Measurements from ENCODE around the gene SLC35D2. TPM values are rescaled to one million over a fixed set of nuclear protein-coding genes. Genes with fewer than 3 reads are reported as not detected.

Gene SLC35D2
- total and polyA plus RNA-seq, 7 donors: 2.0 to 5.9 (median 3.1) TPM

- no peak overlapping the region for H3K27ac ChIP-seq
- intact Hi-C loops (cut with DNase I): no loop called here
- peaks cover 22% of the 10 kb centered on the region for H3K4me1 ChIP-seq
- no peak for ATAC-seq
- no peaks in the 10 kb centered on the region for H3K27me3 ChIP-seq (ENCODE audit: insufficient read depth in 3 of 3, low read length in 2 of 3)
- 82 to 91% (median 87%) methylated on average over 6 of the region's 6 CpGs for WGBS, 3 donors
- no peaks in the 10 kb centered on the region for H3K9me3 ChIP-seq
- H3K36me3 ChIP-seq (ENCODE audit: insufficient read depth in 1 of 2, low read depth in 1 of 2): no peaks in the 10 kb centered on the region
- no peak for DNase-seq
- H3K4me3 ChIP-seq: no peak overlapping the region
- TF ChIP-seq, protein P1, sequence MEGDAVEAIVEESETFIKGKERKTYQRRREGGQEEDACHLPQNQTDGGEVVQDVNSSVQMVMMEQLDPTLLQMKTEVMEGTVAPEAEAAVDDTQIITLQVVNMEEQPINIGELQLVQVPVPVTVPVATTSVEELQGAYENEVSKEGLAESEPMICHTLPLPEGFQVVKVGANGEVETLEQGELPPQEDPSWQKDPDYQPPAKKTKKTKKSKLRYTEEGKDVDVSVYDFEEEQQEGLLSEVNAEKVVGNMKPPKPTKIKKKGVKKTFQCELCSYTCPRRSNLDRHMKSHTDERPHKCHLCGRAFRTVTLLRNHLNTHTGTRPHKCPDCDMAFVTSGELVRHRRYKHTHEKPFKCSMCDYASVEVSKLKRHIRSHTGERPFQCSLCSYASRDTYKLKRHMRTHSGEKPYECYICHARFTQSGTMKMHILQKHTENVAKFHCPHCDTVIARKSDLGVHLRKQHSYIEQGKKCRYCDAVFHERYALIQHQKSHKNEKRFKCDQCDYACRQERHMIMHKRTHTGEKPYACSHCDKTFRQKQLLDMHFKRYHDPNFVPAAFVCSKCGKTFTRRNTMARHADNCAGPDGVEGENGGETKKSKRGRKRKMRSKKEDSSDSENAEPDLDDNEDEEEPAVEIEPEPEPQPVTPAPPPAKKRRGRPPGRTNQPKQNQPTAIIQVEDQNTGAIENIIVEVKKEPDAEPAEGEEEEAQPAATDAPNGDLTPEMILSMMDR (IDR thresholded peaks at IDR 0.05): no peak
Observed at GRCh38 chr9:96423985-96424336, 40.5 kb upstream of the SLC35D2 start.

DNA sequence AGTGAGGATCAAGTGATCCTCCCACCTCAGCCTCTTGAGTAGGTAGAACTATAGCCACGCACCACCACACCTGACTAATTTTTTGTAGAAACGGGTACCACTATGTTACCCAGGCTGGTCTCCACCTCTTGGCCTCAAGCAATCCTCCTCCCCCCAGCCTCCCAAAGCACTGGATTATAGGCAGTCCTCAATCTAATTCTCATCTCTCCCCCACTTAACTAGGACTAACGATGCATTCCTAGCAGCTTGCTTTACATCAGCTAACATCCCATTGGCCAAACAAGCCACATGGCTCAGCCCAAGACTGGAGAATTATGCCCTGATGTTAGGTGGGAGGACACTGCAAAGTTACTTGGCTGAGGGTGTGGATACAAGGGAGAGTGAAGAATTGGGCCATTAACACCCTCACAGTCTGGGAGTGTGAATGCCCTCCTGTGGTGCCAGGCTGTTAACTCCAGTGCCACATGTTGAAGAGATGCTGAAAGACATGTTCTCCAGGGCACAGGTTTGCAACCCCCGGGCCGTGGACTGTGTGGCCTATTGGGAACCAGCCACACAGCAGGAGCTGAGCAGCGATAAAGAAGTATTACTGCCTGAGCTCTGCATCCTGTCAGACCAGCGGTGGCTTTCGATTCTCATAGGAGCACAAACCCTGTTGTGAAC, 39.9 kb upstream of the SLC35D2 start:
- no peak overlapping the region for H3K27ac ChIP-seq

GRCh38 chr9:96420468-96421219, 37.1 kb upstream of the SLC35D2 start:
- H3K4me3 ChIP-seq: no peak overlapping the region
- intact Hi-C loops (cut with DNase I): no loop called here
- H3K27me3 ChIP-seq (ENCODE audit: insufficient read depth in 3 of 3, low read length in 2 of 3): no peaks in the 10 kb centered on the region
- TF ChIP-seq, protein P1 (IDR thresholded peaks at IDR 0.05): no peak
- 32 to 37% (median 36%) methylated on average over 6 of the region's 6 CpGs for WGBS, 3 donors
- ATAC-seq: peak; percentile 14 to 51 (median 22)
- no peaks in the 10 kb centered on the region for H3K9me3 ChIP-seq
- H3K36me3 ChIP-seq (ENCODE audit: insufficient read depth in 1 of 2, low read depth in 1 of 2): no peaks in the 10 kb centered on the region
- DNase-seq: no peak
- peak overlapping the region; percentile 95 for H3K27ac ChIP-seq
- H3K4me1 ChIP-seq: peaks cover 27% of the 10 kb centered on the region

More for the DNA sequence above, 39.9 kb upstream of the SLC35D2 start:
- TF ChIP-seq, protein P1 (IDR thresholded peaks at IDR 0.05): no peak
- Histone ChIP-seq H3K4me3 (no peak overlapping the region), H3K27me3 (ENCODE audit: insufficient read depth in 3 of 3, low read length in 2 of 3) (no peaks in the 10 kb centered on the region), H3K4me1 (peaks cover 22% of the 10 kb centered on the region), H3K36me3 (ENCODE audit: insufficient read depth in 1 of 2, low read depth in 1 of 2) (no peaks in the 10 kb centered on the region), H3K9me3 (no peaks in the 10 kb centered on the region)
- ATAC-seq (no peak), DNase-seq (no peak)
- 75 to 87% (median 77%) methylated on average over 8 of the region's 8 CpGs for WGBS, 3 donors
- intact Hi-C loops (cut with DNase I): no loop called here

- WGBS, 3 donors: 37 to 41% (median 38%) methylated on average over 2 of the region's 2 CpGs
- TF ChIP-seq, protein P1 (IDR thresholded peaks at IDR 0.05): no peak
- ATAC-seq (no peak), DNase-seq (no peak)
- Histone ChIP-seq H3K4me3 (peak overlapping the region; percentile 80), H3K27me3 (ENCODE audit: insufficient read depth in 3 of 3, low read length in 2 of 3) (no peaks in the 10 kb centered on the region), H3K36me3 (ENCODE audit: insufficient read depth in 1 of 2, low read depth in 1 of 2) (no peaks in the 10 kb centered on the region), H3K27ac (peak overlapping the region; percentile 95), H3K9me3 (no peaks in the 10 kb centered on the region), H3K4me1 (peaks cover 27% of the 10 kb centered on the region)
- intact Hi-C loops (cut with DNase I): loop anchor here in 1 of 2 donors (2.0 kb wide), 1 partner anchor 235 kb away; the partner anchor contains the start of gene PRXL2C
Observed at GRCh38 chr9:96419691-96419969, 36.1 kb upstream of the SLC35D2 start.

All from psoas muscle (tissue), 8 donors.